ENCODE data around the gene MCM5.

DNA sequence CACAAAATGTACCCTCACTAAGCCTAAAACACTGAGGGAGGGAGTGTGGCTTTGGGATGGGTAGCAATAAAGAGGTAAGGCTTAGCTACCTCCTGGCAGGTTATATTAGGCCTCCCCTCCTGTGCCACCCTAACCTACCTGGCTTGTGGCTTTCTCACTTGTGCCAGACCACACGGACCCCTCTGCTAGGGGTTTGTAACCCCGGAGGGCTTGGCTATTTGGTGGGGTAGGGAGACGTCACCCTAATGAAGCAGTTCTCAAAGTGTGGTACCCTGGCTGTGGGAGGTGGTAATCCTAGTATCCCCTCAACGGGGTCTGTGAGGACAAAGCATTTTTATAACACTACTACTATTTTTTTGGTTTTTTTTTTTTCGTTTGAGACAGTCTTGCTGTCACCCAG, 9.0 kb upstream of the MCM5 start:
- TF ChIP-seq TAF1 (IDR thresholded peaks at IDR 0.05; ENCODE audit: low read depth, low read length) (no peak), POLR2A (IDR thresholded peaks at IDR 0.05; ENCODE audit: low read depth, low read length) (no peak), POLR2AphosphoS5 (IDR thresholded peaks at IDR 0.05; ENCODE audit: low read depth, low read length) (no peak), PAX5 (IDR thresholded peaks at IDR 0.05; ENCODE audit: insufficient read depth, low read length, severe bottlenecking) (no peak)
